GM21529 (cell line): ENCODE data around the gene SLC5A9.
"Not testable (repeated sequence)": the region's sequence is repeated elsewhere in the genome, so short reads cannot be mapped to it uniquely, and the experiment has no call there.

Experiments used
- ATAC-seq: cut with Tn5 transposase; IDR thresholded peaks from one replicate; pipeline ENCODE4 v1.9.1; 2021; ENCODE audit not compliant: unreplicated experiment

Gene SLC5A9

DNA sequence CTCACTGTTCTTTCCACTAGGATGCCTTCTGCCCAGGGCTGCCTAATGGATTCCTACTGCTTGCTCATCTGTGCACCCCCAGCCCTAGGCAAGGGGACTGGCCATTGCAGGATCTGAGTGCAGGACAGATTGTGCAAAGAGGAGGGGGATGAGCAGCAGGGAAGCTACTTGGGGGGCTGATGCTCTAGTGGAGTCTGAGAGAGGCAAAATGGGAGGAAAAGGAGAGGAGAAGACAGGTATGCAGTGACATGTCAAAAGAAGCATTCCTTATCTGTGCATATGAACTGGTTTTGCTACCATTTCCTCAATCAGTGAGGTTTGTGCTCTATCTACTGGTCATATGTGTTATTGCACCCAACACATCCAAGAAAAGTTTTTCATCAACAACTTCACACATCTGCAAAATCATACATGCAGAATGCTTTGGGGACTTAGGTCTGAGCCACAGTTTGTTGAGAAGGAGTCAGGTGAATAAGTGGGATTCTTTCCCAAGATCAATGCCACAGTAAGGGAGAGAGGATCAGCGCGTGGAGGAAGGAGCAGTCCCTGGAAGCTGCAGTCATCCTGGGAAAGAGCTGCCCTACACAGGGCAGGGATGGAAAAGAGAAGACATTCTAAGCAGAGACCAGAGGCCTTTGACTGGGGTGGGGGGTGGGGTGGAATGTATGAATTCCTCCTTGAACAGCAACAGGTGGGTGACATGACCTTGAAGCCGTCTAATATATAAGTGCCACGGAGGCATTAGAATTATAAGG is 14.4 kb downstream of the SLC5A9 start:
- ATAC-seq = no peak

DNA sequence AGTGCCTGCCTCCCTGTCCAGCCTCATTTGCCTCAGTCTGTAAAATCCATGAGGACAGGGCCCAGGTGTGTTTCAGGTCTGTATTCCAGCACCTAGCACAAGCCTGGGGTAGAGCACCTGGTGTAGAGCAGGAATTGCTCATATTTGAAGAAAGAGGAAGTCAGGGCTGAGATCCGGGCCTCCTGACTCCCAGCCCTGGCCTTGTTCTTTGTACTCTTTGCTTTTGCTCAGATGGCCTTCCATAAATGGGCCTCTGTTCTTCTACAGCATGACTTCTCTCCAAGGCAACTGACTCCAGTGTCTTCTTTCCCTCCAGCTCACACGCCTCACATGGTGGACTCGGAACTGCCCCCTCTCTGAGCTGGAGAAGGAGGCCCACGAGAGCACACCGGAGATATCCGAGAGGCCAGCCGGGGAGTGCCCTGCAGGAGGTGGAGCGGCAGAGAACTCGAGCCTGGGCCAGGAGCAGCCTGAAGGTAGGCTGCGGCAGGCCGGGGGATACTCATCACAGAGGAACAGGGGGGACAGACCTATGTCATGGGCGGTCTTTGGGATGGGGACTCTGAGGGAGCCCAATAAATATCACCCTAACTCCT is 19.7 kb downstream of the SLC5A9 start:
- ATAC-seq = no peak

DNA sequence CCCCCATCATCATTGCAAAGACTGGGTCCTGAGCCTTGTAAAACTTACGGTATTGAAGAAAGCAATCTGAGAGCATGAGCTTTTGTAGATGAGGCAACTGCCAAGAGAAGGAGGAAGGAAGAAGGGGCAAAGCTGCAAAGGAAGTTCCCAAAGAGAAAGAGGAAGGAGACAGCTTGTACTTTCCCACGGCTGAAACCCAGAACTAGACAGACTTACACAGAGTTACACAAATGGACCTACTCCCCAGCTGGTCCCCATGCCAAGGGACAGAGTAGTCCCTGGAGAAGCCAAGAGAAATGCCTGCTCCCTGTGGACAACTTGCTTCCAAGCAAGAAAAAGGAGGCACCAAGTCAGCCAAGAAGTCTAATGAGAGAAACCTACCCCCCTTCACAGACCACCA is 22.6 kb downstream of the SLC5A9 start:
- ATAC-seq = no peak

DNA sequence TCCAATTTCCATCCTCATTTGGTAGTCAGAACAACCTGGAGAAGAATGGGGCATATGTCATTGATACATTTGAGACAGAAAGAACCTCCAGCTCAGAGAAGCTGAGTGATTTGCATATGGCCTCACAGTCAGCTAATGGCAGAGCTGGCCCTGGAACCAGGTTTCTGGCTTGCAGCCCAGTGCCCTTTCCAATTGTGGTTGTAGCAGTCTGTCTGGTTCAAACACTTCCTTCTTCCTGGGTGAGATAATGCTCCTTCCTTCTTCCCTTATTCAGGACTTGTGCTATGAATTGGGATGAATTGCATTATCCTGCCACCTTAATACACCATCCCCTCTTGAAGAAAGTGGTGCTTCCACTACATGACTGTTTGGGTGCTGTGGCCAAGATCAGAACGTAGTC is 24.2 kb downstream of the SLC5A9 start:
- ATAC-seq = no peak

DNA sequence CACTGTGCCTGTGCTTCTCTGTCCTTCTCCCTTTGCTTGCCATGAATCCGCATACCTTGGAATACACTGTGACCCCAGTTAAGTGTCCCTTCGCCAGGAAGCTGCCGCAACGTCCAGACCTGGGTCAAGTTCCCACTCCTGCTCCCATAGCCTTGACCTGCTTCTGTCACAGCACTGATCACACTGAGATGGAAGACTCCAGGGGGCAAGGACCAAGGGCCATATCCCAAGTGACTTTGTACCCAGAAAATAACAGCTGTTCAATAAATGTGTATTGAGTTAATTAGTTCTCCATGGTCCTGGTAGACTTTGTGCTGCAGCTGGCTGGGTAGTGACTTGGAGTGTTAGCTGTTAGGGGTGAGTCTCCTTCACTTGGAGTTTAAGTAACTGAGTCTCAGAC is 25.8 kb downstream of the SLC5A9 start:
- ATAC-seq = no peak

DNA sequence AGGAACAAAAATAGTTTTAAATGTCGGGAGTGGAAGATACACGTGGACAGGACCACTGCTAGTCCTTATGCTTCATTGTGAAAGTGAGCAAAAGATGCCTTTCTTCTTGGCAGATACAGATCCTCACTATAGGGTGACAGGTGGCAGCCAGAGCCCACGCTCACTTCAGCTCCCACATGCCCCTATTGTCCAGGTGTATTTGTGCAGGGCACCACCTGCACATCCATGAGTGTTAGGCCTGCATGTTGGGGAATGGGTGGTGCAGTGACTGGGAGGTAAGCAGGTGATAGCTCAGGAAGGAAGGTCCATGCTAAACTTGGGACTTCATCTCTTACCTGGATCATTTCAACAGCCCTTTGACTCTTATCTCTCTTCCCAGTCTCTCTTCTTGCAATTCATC is 27.4 kb downstream of the SLC5A9 start:
- ATAC-seq = no peak

DNA sequence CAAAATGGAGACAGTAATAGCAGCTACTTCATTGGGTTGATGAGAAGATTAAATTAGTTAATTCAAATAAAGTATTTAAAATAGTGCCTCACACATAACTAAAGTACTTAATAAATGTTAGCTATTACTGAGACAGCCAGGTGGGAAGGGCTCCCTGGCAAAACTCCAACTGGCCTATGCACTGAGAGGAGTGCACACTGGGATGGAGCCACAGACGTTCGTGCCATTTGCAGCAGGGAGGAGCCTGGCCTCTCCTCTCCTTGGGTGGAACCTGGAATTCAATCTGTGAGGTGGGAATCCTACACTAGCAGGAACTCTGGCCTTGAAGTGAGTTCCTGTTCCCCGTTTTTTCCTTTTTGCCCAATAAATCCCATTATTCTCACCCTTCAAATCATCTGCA is 28.1 kb downstream of the SLC5A9 start:
- ATAC-seq = no peak

DNA sequence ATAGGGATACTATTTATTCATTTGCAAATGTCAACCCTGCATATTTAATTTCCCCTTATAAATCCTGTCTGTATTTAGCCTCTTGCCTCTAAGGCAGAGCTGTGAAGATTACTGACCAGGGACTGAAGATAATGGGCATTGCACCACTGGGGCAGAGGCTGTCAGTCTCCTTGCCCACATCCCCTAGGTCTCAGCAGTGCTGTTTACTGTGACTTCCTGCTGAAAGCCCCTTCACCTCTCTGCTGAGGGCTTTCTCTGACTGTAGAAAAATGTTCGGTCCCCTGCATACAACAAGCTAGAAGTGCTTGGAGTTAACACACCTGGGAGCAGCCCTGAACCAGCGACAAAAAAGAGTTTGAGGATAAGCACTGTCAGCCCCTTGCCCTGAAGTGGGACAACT is 28.8 kb downstream of the SLC5A9 start:
- ATAC-seq = no peak

DNA sequence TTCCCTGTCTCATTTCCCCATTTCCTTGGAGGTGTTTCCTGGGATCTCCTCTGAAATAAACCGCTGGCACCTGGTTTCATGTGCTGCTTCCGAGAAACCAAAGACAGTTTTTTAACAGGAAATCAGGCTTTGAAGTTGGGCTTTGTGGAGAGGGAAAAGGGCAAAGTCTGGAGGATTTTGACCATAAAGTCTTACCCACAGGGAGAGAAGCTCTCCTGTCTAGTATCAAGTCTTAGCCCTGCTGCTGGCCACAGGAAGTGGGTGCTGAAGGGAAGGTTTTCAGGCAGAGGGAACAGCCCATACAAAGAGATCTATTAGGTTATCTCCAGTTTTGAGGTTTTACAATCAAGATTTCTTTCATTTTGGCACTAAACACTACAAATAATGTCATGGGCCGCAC is 29.3 kb downstream of the SLC5A9 start:
- ATAC-seq = no peak

DNA sequence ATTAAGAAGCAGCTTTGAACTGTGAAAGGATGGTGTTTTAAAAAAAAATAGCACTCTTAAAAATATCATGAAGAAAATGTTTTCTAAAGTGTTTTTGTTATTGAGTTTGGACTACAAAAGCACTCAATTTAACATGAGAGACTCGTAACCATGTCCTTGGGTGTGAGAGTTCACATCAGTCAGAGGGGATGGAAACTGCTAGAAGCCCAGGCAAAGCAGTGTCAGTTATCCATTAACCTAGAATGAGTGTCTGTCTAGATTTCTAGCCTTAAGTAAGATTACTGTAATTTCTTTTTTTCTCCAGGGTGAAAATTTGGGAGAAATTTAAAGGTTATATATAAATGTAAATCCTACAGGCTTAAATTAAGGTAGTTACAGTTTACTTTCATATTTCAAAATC is 31.7 kb downstream of the SLC5A9 start:
- no peak for ATAC-seq

DNA sequence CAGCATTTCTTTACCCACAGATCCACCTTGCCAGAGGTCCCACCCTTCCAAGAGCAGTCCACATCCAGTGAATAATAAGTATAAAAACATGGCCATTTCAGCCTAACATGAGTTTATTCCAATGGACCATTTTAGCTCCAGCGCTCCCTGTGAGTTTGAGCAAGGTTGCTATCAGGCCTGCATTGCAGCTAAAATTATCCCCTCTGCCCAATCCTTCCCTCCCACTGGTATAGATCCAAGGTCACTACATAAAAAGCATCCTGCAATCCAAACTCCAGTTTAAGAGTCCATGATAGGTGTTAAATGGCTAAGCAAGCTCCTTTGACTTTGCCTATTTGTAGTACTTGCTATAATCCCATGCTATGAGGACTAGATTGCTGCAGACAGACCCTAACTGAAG is 35.6 kb downstream of the SLC5A9 start:
- no peak for ATAC-seq

DNA sequence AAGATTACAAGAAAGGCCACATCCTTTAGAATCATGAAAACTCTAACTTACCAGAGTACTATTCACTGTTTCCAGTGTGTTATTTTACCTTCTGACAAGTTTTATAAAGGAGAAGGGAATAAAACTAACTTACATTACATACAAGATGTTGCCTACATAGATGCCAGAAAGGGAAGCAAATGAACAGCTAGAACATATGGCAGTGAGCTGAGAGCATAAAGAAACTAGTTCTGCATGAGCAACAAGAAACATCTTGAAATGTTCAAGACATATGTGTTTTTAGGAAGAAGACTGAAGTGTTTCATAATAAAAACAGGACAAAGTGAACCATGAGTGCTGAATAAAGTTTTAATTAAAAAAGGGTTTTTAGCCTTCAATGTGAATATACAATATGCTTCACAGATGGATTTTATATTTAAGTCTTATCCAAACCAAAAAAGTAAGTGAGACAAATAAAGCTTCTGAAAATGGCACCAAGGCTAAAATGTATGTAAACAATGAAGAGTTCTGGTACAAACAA is 39.4 kb downstream of the SLC5A9 start:
- ATAC-seq = no peak

DNA sequence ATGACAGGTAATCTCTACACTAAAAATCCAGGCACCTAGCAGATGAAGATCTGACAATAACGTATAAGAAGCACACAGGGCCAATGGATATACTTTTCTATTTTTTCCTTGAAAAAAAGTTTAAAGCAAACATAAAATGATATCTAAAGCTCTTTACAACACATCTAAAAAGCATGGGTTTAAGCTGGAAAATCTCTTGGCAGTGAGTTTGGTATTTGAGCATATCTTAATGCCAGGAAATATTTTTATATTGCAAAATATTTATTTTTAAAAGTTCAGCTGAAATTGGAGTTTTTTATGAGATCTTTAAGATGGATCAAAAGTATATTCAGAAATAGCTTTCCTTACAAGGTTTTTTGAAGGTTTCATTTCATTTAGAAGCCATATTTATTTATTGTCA is 40.5 kb downstream of the SLC5A9 start:
- no peak for ATAC-seq

DNA sequence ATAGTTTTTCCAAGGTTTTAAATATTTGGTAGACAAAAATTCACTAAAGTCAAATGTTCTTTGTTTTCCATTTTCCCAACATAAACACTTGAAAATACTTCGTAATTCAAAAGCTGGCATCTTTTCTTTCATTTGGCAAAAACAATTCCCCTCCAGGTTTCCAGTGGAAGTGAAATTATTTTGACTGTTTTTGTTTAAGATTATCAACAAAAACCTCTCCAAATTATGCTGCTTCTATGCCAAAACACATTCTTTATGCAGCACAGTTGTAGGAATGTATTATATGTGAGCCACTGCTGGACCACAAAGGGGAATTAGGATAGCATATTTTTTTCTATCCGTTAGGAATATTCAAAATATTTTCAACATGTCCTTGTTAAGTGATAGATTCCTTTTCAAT is 44.1 kb downstream of the SLC5A9 start:
- no peak for ATAC-seq

DNA sequence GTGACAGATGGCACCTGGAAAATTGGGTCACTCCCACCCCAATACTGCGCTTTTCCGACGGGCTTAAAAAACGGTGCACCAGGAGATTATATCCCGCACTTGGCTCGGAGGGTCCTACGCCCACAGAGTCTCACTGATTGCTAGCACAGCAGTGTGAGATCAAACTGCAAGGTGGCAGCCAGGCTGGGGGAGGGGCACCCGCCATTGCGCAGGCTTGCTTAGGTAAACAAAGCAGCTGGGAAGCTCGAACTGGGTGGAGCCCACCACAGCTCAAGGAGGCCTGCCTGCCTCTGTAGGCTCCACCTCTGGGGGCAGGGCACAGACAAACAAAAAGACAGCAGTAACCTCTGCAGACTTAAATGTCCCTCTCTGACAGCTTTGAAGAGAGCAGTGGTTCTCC is 54.9 kb downstream of the SLC5A9 start:
- ATAC-seq = not testable (repeated sequence)

DNA sequence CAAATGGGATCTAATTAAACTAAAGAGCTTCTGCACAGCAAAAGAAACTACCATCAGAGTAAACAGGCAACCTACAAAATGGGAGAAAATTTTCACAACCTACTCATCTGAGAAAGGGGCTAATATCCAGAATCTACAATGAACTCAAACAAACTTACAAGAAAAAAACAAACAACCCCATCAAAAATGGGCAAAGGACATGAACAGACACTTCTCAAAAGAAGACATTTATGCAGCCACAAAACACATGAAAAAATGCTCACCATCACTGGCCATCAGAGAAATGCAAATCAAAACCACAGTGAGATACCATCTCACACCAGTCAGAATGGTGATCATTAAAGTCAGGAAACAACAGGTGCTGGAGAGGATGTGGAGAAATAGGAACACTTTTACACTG is 59.8 kb downstream of the SLC5A9 start:
- not testable (repeated sequence) for ATAC-seq

DNA sequence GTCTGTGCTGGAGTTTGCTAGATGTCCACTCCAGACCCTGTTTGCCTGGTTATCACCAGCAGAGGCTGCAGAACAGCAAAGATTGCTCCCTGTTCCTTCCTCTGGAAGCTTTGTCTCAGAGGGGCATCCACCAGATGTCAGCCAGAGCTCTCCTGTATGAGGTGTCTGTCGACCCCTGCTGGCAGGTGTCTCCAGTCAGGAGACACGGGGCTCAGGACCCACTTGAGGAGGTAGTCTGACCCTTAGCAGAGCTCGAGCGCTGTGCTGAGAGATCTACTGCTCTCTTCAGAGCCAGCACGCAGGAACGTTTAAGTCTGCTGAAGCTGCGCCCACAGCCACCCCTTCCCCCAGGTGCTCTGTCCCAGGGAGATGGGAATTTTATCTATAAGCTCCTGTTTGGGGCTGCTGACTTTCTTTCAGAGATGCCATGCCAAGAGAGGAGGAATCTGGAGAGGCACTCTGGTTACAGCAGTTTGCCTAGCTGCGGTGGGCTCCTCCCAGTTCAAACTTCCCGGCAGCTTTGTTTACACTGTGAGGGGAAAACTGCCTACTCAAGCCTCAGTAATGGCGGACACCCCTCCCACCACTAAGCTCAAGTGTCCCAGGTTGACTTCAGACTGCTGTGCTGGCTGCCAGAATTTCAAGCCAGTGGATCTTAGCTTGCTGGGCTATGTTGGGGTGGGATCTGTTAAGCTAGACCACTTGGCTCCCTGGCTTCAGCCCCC is 62.3 kb downstream of the SLC5A9 start:
- ATAC-seq = not testable (repeated sequence)

DNA sequence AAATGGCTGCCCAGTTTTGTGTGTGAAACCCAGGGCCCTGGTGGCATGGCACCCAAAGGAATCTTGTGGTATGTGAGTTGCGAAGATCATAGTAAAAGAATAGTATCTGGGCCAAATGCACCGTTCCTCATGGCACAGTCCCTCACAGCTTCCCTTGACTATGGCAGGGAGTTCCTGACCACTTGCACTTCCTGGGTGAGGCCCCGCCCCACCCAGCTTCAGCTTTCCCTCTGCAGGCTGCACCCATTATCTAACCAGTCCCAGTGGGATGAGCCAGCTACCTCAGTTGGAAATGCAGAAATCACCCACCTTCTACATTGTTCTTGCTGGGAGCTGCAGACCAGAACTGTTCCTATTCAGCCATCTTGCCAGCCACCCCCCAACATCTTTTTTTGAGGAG is 63.0 kb downstream of the SLC5A9 start:
- no peak for ATAC-seq

DNA sequence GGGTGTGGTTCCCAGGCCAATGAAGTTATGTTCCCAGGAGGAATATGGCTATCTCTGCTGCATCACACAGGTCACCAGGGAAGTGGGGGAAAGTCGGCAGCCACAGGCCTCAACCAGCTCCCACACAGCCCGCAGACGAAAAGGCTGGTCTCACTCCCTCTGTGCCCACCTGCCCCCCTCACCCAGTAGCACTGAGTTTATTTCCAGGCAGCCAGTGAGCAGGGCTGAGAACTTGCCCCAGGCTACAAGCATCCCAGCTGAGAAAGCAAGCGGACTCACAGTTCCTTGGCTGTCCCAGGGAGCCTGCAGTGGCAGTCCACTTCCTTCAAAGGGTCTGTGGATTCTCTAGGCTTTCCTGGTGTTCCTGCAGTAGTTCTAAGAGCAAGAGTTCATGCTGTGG is 68.9 kb downstream of the SLC5A9 start:
- ATAC-seq = no peak

DNA sequence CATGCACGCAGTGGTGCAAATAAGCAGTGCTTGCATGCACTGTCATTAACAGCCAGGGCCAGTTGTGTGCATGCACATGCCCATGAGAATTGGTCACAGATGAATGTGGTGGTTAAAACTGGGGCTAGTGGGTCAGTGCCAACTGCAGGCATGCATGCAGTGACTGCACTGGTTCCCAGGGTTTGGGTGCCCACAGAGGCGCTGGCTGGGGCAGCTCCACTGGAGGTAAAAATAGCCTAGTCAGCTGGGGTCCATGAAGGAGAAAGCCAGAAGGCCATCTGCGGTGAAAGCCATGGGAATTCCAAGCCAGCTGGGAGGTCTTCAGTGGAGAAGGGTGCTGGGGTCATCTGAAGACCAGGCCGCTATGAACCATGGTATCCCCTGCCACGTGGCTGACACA is 70.2 kb downstream of the SLC5A9 start:
- no peak for ATAC-seq

DNA sequence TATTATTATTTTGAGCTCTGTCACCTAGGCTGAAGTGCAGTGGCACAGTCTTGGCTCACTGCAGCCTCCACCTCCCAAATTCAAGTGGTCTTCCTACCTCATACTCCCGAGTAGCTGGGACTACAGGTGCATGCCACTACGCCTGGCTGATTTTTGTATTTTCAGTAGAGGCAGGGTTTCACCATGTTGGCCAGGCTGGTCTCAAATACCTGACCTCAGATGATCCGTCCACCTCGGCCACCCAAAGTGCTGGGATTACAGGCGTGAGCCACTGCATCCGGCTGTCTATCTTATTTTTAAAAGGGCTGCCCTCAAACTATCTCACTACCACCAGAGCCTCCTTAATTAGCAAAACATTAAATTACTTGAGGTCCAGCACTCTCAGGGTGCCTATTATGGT is 71.6 kb downstream of the SLC5A9 start:
- not testable (repeated sequence) for ATAC-seq

DNA sequence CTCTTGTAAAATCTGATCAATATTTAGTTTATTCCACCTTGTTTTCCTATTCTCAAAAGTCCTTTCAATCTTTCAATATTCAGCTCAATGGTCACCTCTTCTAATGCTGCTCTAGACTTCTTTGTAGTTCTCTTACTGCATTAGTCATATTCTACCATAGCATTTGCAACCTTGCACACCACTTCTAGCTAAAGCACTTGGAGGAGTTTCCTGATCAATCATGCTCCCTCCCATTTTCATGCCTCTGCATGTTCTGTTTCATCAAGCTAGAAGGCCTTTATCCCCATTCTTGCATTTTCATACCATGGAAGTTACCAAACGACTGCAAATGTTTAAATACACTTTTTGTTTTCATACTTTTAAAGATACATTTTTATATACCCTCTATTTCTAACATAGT is 72.1 kb downstream of the SLC5A9 start:
- ATAC-seq = no peak
